Esophagus muscularis mucosa (tissue), 4 donors: ENCODE results near the gene LRRC47. TPM values are rescaled to one million over a fixed set of nuclear protein-coding genes. Genes with fewer than 3 reads are reported as not detected.

Source experiments
- DNase-seq: peaks from one replicate; pipeline ENCODE4 v3.0.0-alpha.2; 2017; ENCODE audit errors: extremely low spot score
- H3K27ac ChIP-seq, 4 donors: fragments of 200-600 bp; sonication (generic); replicated peaks in 1 of 4; 1 replicate in 3 of 4; 2 replicates in 1 of 4; pipeline ENCODE4 v1.5.1; 2016 to 2019; ENCODE audit warnings: mild to moderate bottlenecking in 1 of 4
- H3K27me3 ChIP-seq, 4 donors: fragments of 200-600 bp; sonication (generic); one replicate each; pipeline versions ENCODE4 v1.5.1 to v1.6.0; 2016 to 2019
- H3K36me3 ChIP-seq, 4 donors: fragments of 200-600 bp; sonication (generic); one replicate each; pipeline ENCODE4 v1.5.1; 2016 to 2019
- H3K4me1 ChIP-seq, 4 donors: fragments of 200-600 bp; sonication (generic); one replicate each; pipeline ENCODE4 v1.5.1; 2016 to 2019
- H3K4me3 ChIP-seq, 4 donors: fragments of 200-600 bp; sonication (generic); 1 replicate in 2 of 4; 2 replicates in 2 of 4; pipeline ENCODE4 v1.5.1; 2016 to 2019; ENCODE audit warnings: mild to moderate bottlenecking in 4 of 4, moderate library complexity in 1 of 4
- H3K9me3 ChIP-seq, 4 donors: fragments of 200-600 bp; sonication (generic); 1 replicate in 3 of 4; 2 replicates in 1 of 4; pipeline ENCODE4 v1.5.1; 2016 to 2019
- EP300 ChIP-seq: sonication (generic); formaldehyde crosslinking; IDR thresholded peaks from one replicate; pipeline ENCODE4 v1.6.1; 2017; ENCODE audit warnings: antibody characterized with exemption
- POLR2A ChIP-seq: fragments of 450-650 bp; IDR thresholded peaks from one replicate; pipeline ENCODE4 v1.6.1; 2017; ENCODE audit warnings: antibody characterized with exemption, moderate library complexity, mild to moderate bottlenecking, low read depth
- POLR2AphosphoS5 ChIP-seq, 2 donors: sonication (generic); formaldehyde crosslinking; IDR thresholded peaks; one replicate each; pipeline ENCODE4 v1.6.1; 2017; ENCODE audit warnings: antibody characterized with exemption in 2 of 2
- WGBS: methylation state at CpG from one replicate; pipeline ENCODE4 v1.1.5; 2018; 5-methylcytosine and 5-hydroxymethylcytosine counted together
- intact Hi-C: fragments of 100-400 bp; cut with DNase I; formaldehyde crosslinking; loops from one replicate; pipeline ENCODE4 v1.15.1; 2023
- total RNA-seq, 4 donors: library from RNA; depleted of rRNA; stranded (reverse); fragments of >200 nt; gene quantifications; one replicate each; pipeline versions ENCODE4 v1.1.0 to v1.2.1, GENCODE V29; 2016
- TF ChIP-seq, protein P1 (sequence below), 3 experiments: fragments of 200-600 bp in 2 of 3; fragments of 450-650 bp in 1 of 3; sonication (generic) in 2 of 3; IDR thresholded peaks; one replicate each; pipeline ENCODE4 v1.5.1; 2017 to 2019; ENCODE audit warnings: antibody characterized with exemption in 3 of 3, mild to moderate bottlenecking in 2 of 3, moderate library complexity in 1 of 3

Gene LRRC47
- total RNA-seq, 4 donors from 2014 or later: 34.1 to 51.6 (median 44.1) TPM

DNA sequence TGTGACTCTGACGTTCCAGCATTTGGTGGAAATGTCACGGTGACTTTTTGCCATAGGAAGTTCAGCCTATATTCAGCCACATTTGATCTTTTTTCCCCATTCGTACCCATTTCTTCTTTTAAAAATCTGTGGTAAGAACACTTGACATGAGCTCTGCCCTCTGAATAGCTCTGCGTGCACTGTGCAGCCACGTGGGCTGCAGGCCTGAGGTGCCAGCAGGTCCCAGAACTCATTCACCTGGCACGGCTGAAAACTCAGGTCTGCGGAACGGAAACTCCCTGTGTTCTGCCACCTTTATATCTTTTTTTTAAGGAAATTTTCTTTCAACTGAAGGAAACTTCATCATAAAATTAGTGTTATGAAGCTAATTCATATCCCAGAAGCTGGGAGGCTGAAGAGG, 32.1 kb upstream of the LRRC47 start:
- H3K36me3 ChIP-seq: peaks cover 50 to 100% (median 98%) of the 10 kb centered on the region in 4 donors
- H3K4me1 ChIP-seq: no peaks in the 10 kb centered on the region
- WGBS: 95% methylated on average over 8 of the region's 8 CpGs
- intact Hi-C loops: no loop called here
- no peaks in the 10 kb centered on the region for H3K27me3 ChIP-seq
- no peaks in the 10 kb centered on the region for H3K9me3 ChIP-seq
- H3K27ac ChIP-seq: no peak overlapping the region
- DNase-seq: no peak
- TF ChIP-seq EP300 (no peak), POLR2AphosphoS5 (IDR thresholded peaks at IDR 0.05) (no peak), POLR2A (no peak)
- TF ChIP-seq, protein P1, sequence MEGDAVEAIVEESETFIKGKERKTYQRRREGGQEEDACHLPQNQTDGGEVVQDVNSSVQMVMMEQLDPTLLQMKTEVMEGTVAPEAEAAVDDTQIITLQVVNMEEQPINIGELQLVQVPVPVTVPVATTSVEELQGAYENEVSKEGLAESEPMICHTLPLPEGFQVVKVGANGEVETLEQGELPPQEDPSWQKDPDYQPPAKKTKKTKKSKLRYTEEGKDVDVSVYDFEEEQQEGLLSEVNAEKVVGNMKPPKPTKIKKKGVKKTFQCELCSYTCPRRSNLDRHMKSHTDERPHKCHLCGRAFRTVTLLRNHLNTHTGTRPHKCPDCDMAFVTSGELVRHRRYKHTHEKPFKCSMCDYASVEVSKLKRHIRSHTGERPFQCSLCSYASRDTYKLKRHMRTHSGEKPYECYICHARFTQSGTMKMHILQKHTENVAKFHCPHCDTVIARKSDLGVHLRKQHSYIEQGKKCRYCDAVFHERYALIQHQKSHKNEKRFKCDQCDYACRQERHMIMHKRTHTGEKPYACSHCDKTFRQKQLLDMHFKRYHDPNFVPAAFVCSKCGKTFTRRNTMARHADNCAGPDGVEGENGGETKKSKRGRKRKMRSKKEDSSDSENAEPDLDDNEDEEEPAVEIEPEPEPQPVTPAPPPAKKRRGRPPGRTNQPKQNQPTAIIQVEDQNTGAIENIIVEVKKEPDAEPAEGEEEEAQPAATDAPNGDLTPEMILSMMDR (IDR thresholded peaks at IDR 0.05): no peak
- H3K4me3 ChIP-seq: no peak overlapping the region

- H3K36me3 ChIP-seq: peaks cover 56 to 100% (median 98%) of the 10 kb centered on the region in 4 donors
- no peaks in the 10 kb centered on the region for H3K27me3 ChIP-seq
- H3K4me3 ChIP-seq: no peak overlapping the region
- H3K27ac ChIP-seq: no peak overlapping the region
- DNase-seq: no peak
- H3K4me1 ChIP-seq: no peaks in the 10 kb centered on the region
- intact Hi-C loops: no loop called here
- 95% methylated on average over 6 of the region's 14 CpGs for WGBS
- TF ChIP-seq EP300 (no peak), POLR2AphosphoS5 (IDR thresholded peaks at IDR 0.05) (no peak)
- H3K9me3 ChIP-seq: no peaks in the 10 kb centered on the region
Measured at GRCh38 chr1:3827813-3828307, 31.6 kb upstream of the LRRC47 start.

DNA sequence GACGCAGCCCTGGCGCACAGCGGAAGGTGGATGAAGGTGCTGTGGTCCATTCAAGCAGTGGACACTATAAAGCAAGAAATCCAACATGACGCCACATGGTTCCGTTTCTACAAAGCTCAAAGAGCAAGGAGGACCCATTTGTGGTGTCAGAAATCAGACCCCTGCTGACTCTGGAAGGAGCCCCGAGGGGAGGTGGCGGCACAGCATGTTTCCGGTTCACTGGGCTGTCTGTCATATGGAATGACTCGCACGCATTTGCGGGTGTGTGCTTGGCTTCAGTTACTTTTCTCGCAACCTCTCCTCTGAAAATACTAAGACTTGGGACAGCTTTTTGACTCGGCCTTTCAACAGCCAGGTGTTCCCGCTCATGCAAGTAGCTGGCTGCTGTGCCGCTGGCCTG, 29.1 kb upstream of the LRRC47 start:
- H3K36me3 ChIP-seq: peaks cover 67 to 100% (median 99%) of the 10 kb centered on the region in 4 donors
- no peak overlapping the region for H3K27ac ChIP-seq
- H3K9me3 ChIP-seq: no peaks in the 10 kb centered on the region
- H3K27me3 ChIP-seq: no peaks in the 10 kb centered on the region
- DNase-seq: no peak
- no peak overlapping the region for H3K4me3 ChIP-seq
- intact Hi-C loops: no loop called here
- H3K4me1 ChIP-seq: no peaks in the 10 kb centered on the region
- 70% methylated on average over 12 of the region's 15 CpGs for WGBS
- no peak for TF ChIP-seq POLR2A
- TF ChIP-seq POLR2AphosphoS5 (IDR thresholded peaks at IDR 0.05): no peak
- no peak for TF ChIP-seq EP300
- TF ChIP-seq, protein P1 (IDR thresholded peaks at IDR 0.05): no peak

DNA sequence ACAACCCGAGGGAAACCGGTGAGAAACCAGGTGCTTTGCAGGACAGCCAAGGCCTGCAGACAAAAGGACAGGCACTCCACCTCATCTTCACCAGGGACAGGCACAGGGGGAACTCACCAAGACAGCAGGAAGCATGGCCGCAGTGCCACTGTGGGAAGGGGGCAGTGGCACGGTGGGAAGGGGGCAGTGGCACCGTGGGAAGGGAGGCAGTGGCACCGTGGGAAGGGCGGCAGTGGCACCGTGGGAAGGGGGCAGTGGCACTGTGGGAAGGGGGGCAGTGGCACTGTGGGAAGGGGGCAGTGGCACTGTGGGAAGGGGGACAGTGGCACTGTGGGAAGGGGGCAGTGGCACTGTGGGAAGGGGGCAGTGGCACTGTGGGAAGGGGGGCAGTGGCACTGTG, 28.4 kb upstream of the LRRC47 start:
- Histone ChIP-seq H3K9me3 (no peaks in the 10 kb centered on the region), H3K36me3 (peaks cover 63 to 100% (median 98%) of the 10 kb centered on the region in 4 donors), H3K27ac (no peak overlapping the region), H3K4me1 (no peaks in the 10 kb centered on the region), H3K27me3 (no peaks in the 10 kb centered on the region), H3K4me3 (no peak overlapping the region)
- WGBS: 89% methylated on average over 8 of the region's 8 CpGs
- no peak for TF ChIP-seq EP300
- TF ChIP-seq POLR2AphosphoS5 (IDR thresholded peaks at IDR 0.05): no peak
- TF ChIP-seq POLR2A: no peak
- TF ChIP-seq, protein P1 (IDR thresholded peaks at IDR 0.05): no peak
- intact Hi-C loops: no loop called here
- DNase-seq: no peak

- Histone ChIP-seq H3K27me3 (no peaks in the 10 kb centered on the region), H3K4me3 (no peak overlapping the region), H3K27ac (no peak overlapping the region), H3K4me1 (no peaks in the 10 kb centered on the region), H3K36me3 (peaks cover 43 to 100% (median 87%) of the 10 kb centered on the region in 4 donors), H3K9me3 (no peaks in the 10 kb centered on the region)
- WGBS: 78% methylated on average over 16 of the region's 16 CpGs
- DNase-seq: no peak
- TF ChIP-seq POLR2A (no peak), POLR2AphosphoS5 (IDR thresholded peaks at IDR 0.05) (no peak), EP300 (no peak)
- TF ChIP-seq, protein P1 (IDR thresholded peaks at IDR 0.05): no peak
- intact Hi-C loops: no loop called here
Measured at GRCh38 chr1:3822421-3822820, 26.1 kb upstream of the LRRC47 start.
